ENCODE data around the gene CACNA1B.
"Not testable (repeated sequence)": the region's sequence is repeated elsewhere in the genome, so short reads cannot be mapped to it uniquely, and the experiment has no call there.

Gene CACNA1B

DNA sequence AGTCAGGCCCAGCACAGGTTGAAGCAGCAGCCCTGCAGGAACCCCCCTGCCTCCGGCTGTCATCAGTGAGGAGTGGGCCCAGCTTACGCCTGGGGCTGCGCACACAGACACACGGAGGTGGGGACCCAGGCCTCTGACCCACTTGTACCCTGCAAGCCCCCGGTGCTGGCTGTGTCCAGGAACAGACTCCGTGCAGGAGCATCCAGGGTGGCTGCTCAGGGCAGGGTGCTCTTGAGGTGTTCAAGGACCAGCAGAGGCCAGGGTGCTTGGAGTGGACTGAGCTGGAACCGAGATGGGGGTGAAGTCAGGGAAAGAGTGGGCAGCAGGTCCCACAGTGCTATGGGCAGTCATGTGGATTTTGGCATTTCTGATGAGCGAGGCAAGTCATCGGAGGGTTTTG, 199.5 kb downstream of the CACNA1B start:
- no peak for DNase-seq

DNA sequence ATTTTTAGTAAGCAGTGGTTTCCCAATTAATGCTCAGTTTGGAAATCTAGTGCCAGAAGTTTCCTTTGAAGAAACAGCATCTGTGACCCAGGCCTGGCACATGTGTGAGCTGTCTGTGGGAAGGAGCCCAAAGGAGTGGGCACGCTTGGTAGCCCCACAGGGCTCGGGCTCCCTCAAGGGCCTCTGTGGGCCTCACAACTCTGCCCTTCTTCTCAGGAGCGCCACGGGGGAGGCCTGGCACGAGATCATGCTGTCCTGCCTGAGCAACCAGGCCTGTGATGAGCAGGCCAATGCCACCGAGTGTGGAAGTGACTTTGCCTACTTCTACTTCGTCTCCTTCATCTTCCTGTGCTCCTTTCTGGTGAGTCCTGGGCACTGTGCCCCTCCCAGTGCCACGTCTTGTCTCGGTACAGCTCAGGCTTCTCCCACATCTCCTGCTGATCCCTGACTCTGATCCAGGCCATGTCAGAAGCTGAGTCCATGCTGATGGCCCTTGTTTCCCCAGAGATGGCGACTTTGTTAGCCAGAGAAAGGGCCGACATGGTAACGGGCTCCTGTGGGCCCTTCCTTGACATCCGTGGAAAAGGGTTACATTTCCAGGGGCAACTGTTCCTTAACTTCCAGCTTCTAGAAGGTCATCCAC, 200.4 kb downstream of the CACNA1B start:
- DNase-seq, result no peak

DNA sequence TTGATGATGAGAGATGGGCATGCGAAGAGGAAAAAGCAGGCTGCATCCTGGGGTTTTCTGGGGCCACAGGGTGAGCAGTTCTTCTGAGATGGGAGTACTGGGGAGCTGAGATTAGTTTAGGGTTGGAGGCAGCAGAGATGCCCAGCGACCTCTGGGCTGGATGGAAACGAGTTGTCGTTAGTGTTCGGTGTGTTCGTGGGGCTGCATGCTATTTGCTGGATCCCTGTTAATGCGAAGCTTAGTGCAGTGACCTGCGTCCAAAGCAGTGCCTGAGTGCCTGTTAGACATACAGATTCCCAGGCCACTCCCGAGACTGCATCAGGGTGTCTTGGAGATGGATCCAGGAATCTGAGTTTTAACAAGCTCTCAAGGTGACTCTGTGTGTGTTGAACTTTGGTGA, 201.3 kb downstream of the CACNA1B start:
- DNase-seq, result no peak

DNA sequence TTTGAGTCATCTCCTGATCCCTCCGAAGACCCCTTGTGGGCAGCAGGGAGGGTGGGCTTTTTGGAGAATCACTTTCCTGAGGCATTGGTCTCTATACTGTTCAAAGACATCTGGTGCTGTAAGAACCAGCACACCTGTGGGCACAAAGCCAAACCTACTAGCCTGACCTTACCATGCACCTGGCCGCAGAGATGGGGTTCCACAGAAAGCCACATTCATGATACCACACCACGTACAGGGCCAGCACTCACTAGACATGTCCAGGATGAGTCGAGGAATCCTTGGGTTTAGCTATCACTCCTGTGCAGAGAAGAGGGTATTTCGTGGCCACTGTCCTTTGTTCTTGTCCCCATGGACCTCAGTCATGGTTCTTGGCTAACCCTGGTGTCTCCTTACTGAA, 203.4 kb downstream of the CACNA1B start:
- no peak for DNase-seq

DNA sequence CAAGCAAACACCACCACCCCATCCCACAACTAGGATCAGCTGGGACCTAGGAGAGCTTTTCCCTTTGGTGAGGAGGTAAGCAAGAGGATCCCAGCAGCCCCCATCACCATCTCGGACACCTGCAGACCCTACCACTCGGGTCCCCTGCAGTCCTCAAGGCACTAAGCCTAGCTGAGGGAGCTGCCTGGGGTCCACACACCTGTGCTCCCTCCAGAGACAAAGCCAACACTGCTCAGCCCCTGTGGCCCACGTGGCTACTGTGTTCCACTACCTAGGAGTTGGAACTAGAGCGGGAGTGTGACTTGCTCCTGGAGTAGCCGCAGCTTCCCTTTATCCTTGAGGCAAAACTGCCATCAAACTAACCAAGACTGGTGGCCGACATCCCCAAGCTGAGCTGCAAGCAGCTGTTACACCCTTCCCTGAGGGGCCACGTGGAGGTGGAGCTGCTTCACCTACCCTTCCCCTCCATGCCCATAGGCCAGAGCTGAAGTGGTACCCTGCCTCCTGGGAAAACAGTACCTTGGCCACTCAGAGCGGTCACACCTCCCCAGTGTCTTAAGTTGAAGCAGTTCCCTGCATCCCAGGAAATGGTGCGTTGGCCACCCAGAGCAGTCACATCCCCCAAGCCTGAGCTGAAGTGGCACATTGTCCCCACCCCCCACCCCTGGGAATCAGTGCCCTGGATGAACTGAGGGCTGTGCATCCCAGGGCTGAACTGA, 205.5 kb downstream of the CACNA1B start:
- no peak for DNase-seq

DNA sequence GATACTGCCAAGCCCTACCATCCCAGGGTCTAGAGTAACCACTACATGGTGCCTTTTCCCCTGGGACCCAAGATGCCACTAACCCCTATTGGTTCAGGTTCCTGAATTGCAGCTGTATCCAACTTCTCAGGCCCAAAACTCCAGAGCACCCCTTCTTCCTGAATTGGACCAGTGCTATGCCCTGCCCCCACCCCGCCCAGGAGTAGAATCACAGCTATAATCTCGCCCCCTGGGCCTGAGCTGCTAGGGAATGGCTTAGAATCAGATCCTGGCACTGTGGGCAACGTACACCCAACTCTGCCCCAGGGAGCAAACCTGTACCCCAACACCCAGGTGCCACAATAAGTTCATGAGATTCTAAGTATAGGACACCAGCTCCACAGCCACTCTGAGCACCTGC, 206.3 kb downstream of the CACNA1B start:
- no peak for DNase-seq

DNA sequence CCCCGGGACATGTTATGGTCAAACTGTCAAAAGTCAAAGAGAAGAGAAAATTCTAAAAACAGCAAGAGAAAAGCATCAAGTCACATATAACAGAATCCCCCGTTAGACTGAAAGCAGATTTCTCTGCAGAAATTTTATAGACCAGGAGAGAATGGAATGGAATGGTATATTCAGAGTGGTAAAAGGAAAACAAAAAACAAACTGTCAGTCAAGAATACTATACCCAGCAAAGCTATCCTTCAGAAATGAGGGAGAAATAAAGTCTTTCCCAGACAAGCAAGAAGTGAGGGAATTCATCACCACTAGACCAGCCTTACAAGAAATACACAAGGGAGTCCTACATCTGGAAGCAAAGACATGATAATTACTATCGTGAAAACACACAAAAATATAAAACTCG, 208.0 kb downstream of the CACNA1B start:
- DNase-seq, result no peak

DNA sequence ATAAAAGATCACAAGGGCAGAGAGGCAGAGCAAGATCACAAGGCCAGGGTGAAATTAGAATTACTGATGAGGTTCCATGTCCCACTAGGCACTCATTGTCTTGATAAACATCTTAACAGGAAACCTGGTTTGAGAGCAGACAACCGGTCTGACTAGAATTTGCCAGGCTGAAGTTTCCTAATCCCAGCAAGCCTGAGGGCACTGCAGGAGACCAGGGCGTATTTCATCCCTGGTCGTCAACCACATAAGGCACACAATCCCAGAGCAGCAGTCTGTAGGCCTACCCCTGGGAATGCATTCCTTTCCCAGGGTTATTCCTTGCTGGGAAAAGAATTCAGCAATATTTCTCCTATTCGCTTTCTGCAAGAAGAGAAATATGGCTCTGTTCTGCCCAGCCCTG, 214.5 kb downstream of the CACNA1B start:
- not testable (repeated sequence) for DNase-seq

DNA sequence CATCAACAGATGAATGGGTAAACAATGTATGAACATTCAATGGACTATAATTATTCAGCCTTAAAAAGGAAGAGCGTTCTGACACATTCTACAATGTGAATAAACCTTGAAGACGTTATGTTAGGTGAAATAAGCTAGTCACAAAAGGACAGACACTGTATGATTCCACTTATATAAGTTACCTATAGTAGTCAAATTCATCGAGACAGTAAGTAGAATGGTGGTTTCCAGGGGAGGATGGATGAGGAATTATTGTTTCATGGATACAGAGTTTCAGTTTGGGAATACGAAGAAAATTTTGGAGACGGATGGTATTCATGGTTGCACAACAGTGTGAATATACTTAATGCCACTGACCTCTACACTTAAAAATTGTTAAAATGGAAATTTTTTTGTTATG, 216.4 kb downstream of the CACNA1B start:
- no peak for DNase-seq

DNA sequence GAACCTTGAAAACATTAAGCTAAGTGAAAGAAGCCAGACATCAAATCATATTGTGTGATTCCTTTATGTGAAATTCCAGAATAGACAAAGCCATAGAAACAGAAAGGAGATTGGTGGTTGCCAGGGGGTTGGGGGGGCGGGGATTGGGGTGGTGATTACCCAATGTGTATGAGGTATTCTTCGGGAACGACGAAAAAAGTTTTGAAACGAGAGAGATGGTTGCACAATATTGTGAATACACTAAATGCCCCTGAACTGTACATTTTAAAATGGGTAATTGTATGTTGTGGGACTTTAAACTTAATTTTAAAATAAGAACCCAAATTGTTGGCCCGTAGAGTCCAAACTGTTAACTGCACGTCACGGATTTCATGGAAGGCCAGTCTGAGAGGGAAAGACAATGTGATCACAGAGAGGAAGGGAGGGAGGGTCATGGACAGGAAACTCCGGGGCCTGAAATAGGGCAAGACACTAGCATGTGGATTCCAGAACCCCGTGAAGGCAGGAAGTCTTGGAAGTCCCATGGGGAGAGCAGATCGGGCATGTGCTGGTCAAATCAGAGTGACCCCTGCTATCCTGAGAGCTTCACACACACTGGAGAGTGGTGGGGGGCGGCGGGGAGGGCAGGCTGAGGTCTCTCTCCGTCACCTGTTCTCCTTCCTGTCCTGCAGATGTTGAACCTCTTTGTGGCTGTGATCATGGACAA, 218.4 kb downstream of the CACNA1B start:
- no peak for DNase-seq

DNA sequence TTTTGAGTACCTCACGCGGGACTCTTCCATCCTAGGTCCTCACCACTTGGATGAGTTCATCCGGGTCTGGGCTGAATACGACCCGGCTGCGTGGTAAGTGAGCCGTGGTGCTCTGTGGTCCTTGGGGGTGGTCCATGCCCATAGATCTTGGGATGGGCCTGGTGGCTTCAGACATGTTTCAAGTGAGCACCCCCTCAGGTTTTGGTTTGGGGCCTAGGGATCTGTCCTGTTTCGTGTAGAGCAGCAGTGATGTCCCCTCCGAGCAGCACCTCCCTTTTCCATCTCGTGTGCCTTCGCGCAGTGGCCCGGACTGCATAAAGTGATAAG, 218.9 kb downstream of the CACNA1B start:
- DNase-seq, result no peak

DNA sequence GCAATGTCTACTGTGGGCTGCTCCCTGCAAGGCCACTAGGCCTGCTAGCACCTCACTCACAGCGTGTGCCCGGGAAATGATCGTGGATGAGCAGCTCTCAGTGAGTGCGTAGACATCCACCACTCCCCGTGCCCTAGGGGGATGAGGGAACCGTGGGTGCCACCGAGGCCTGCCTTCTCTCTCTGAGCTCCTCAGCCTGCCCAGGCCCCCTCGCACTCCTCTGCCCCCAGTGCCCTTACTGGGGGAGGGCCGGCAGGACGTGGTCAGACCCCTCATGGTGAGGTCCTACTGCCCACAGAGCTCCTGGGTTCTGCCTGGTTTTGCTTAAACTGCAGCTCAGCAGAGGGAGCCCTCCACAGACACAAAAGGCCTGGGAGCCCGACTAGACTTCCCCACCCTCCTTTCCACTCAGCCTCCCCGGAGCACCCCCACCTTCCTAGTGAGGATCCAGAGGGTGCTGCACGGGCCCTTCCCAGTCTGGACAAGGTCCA, 220.0 kb downstream of the CACNA1B start:
- DNase-seq, result no peak

DNA sequence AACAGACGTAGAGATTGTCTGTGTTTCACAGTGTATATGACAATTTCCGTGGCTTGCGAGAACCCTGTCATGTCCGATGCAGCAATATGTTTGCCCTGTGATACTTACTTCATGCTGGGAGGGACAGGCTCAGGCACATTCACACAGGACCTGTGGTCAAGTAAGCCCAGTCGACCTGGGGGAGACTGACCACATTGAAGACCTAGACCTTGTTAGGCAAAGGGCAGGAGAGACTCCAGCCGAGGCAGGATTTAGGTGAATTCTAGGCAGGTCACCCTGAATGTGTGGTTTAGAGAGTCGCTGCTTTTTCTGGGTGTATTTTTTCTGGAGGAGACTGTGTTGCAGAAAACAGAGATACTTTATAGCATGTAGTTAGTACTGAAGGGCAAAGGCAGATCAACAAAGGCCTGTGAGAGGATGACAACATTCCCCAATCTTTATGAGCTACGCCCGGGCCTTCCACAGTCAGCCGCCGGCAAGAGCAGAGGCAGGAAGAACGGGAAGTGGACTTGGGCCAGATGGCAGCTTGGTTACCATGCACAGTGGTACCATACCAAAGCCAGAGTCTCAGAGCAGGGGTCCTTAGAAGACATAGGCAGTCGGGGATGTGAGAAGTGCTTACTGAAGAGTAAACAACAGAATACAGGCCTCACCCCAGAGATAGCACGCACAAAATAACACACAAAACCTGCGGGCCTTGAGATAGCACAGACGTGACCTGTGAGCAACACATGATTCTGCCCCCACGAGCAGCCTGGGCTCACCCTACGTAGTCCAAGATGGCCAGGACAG, 220.7 kb downstream of the CACNA1B start:
- DNase-seq, result no peak

DNA sequence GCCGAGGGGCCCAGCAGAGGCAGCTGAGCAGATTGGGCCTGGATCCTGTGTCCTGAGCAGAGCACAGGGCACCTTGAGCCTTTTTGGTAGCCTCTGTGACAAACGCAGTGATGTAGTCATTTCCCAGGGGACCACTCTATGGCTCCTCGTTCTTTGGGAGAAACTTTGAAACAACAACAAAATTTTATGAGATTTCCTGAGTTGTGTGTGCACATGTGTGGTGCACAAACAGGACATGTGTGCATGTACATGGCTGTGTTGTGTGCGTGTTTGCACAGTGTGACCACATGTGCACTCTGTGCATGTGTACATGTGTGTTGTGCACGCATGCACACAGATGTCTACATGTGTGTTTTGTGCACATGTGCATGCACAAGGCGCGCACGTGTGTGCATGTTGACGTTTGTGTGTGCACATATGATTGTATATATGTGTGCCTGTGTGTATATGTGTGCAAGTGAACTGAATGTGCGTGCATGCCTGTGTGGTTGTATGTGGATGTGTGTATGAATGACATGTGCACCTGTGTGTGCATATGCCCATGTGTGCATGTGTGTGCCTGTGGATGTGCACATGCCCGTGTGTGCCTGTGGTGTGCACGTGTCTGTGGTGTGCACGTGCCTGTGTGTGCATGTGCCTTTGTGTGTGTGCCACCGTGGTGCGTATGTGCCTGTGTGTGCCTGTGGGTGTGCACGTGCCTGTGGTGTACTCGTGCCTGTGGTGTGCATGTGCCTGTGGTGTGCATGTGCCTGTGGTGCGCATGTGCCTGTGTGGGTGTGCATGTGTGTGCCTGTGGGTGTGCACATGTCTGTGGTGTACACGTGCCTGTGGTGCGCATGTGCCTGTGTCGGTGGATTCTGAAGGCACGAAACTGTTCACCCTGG, 221.6 kb downstream of the CACNA1B start:
- DNase-seq, result no peak

DNA sequence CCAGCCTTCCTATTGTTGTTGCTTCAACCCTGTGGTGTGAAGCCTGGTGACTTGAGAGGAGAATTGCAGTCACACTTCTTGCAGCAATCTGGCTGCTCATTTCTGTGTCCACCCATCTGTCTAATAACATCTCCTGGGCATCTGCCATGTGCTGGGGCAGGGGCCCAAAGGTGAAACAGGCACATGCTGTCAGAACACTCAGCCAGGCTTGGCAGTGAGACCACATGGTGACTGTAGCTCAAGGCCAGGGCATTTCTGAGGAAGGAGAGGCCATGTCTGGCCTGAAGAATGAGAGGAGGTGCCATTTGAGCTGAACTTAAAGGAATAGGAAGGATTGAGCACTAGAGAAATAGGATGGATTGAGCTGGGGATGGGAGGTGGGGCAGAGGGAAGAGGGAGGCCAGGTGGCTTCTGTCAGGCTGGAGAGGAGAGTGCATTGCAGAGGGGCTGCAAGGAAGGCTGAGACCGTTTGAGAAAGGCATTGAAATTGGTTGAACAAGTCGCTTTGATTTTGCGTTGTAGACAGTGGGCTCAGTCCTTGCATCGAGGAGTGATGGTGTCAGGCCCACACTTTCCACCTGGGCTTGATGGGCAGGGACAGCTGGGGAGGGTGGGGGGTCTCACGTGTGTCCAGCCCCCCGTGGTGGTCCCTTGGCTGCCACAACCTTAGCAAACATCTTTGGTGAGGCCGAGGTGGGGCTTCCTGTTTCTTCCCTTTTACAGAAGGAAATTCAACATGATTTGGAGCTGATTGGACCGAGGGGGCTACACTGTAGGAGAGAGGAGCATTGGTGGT, 222.4 kb downstream of the CACNA1B start:
- no peak for DNase-seq

DNA sequence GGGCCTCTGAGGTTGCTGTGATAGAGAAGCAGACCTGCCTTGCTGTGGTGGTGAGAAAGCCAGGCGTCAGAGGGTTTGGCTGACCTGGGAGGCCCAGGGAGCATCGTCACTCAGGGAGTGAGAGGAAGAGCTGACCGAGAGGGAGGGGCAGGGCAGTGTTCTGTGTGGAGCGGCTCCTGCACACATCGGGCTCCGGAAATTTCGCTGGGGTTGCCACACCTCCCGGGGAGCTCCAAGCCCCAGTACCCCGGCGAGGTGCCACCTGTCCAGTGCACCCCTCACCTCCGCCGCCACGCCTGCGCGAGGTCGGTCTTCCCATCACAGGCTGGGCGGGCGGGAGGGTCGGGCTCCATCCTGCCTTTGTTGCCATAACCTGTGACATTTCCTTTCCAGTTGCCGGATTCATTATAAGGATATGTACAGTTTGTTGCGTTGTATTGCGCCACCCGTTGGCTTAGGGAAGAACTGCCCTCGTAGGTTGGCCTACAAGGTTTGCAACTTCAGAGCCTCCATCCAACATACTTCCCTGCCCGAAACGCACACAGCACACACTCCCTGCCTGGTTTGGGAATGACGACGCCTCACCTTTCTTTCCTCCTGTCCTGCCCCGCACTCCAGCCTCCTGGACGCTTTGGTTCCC, 223.2 kb downstream of the CACNA1B start:
- DNase-seq, result no peak

DNA sequence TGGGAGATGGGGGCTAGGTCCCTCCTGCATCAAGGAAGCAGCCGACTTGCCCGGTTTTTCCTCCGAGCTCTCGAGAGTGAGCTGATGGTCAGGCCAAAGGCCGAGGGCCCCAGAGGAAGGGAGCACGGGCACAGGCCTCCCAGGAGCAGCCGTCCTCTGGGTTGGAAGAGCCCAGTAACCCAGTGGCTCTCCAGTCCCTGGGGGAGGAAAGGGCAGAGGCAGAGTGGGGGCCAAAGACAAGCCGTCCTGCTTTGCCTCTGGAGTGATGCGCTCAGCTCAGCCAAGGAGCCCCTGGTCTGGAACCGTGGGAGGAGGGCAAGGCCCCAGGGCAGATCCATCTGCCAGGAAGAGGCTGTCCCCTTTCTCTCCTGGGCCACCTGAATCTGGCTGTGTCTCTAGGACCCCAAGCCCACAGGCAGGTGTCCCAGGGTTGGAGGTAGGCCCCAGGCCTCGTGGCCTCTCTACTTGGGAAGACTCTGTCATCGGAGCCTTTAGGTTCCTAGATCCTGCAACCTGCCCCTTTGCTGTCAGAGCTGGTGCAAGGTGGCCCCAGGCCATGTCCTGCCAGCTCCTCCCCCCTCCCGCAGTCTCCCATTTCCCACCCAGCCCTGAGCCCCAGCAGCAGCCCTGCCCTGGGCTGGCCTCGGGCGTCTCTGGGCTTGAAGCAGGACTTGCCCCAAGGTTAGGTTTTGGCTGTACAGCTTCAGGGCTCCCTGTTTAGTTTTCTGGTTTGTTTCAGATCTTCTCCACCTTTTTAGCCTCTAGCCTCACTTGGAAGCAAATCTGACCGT, 224.1 kb downstream of the CACNA1B start:
- DNase-seq, result no peak

DNA sequence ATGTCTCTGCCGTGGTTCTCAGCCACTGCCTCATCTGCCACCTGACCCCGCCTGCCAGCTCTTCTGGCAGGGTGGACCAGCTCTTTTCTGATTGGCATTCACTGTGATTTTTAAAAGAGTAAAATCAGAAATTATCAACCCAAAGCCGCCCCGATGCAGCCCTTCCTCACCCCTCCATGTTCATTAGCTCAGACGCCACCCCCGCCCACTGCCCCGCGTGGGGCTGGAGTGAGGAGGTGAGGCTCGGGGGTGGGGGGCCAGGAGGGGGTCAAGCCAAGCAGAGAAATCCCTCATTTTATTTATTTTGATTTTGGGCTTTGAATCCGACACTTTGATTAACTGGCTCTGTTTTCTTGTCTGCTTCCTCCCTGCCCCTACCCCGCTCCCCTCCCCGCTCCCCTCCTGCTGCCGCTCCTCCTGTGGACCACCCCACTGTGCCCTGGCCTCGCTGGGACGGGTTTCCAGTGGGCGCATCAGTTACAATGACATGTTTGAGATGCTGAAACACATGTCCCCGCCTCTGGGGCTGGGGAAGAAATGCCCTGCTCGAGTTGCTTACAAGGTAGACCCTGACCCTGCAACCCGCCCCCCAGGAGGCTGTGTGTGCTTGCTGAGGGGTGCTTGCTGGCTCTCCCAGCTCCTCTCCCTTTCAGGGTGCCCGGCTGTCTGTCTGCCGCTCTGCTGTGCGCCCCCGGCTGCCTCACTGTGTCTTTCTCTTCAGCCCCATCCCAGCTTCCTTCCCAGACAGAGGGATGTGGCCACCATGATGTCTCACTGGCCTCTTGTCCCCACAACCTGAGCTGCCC, 224.9 kb downstream of the CACNA1B start:
- DNase-seq, result no peak
